ENCODE measurements around the gene KCNQ1. TPM values are rescaled to one million over a fixed set of nuclear protein-coding genes. Genes with fewer than 3 reads are reported as not detected.

The KCNQ1 gene
- total and polyA plus RNA-seq, 8 donors: 7.1 to 37.7 (median 9.9) TPM

- peak overlapping the region; percentile 27 to 60 for H3K4me3 ChIP-seq
- H3K9me3 ChIP-seq: no peaks in the 10 kb centered on the region
- peak overlapping the region in 1 of 2 donors; percentile 81 for H3K27ac ChIP-seq
- TF ChIP-seq, protein P1, sequence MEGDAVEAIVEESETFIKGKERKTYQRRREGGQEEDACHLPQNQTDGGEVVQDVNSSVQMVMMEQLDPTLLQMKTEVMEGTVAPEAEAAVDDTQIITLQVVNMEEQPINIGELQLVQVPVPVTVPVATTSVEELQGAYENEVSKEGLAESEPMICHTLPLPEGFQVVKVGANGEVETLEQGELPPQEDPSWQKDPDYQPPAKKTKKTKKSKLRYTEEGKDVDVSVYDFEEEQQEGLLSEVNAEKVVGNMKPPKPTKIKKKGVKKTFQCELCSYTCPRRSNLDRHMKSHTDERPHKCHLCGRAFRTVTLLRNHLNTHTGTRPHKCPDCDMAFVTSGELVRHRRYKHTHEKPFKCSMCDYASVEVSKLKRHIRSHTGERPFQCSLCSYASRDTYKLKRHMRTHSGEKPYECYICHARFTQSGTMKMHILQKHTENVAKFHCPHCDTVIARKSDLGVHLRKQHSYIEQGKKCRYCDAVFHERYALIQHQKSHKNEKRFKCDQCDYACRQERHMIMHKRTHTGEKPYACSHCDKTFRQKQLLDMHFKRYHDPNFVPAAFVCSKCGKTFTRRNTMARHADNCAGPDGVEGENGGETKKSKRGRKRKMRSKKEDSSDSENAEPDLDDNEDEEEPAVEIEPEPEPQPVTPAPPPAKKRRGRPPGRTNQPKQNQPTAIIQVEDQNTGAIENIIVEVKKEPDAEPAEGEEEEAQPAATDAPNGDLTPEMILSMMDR (IDR thresholded peaks at IDR 0.05): no peak
- ATAC-seq (peak; percentile 47), DNase-seq (peak in 2 of 4 donors; percentile 50 to 85)
- peaks cover 8 to 47% of the 10 kb centered on the region in 2 donors for H3K4me1 ChIP-seq
- H3K27me3 ChIP-seq: peaks cover 0 to 35% of the 10 kb centered on the region in 2 donors
- intact Hi-C loops (cut with DNase I): no loop called here
- H3K36me3 ChIP-seq: no peaks in the 10 kb centered on the region
Observed at GRCh38 chr11:2445746-2446551, 1.1 kb downstream of the KCNQ1 start.

GRCh38 chr11:2446590-2447252 lies 1.9 kb downstream of the KCNQ1 start:
- Histone ChIP-seq H3K4me1 (peaks cover 8 to 47% of the 10 kb centered on the region in 2 donors), H3K27me3 (peaks cover 0 to 35% of the 10 kb centered on the region in 2 donors), H3K27ac (peak overlapping the region; percentile 19 to 81), H3K36me3 (no peaks in the 10 kb centered on the region), H3K4me3 (peak overlapping the region in 1 of 2 donors; percentile 60), H3K9me3 (no peaks in the 10 kb centered on the region)
- ATAC-seq: no peak
- TF ChIP-seq, protein P1 (IDR thresholded peaks at IDR 0.05): no peak
- DNase-seq: peak in 2 of 4 donors; percentile 66 to 88
- intact Hi-C loops (cut with DNase I): no loop called here

GRCh38 chr11:2447253-2447950 lies 2.6 kb downstream of the KCNQ1 start:
- DNase-seq: peak in 2 of 4 donors; percentile 31 to 72
- H3K4me3 ChIP-seq: peak overlapping the region in 1 of 2 donors; percentile 60
- TF ChIP-seq, protein P1 (IDR thresholded peaks at IDR 0.05): no peak
- ATAC-seq: no peak
- H3K36me3 ChIP-seq: no peaks in the 10 kb centered on the region
- intact Hi-C loops (cut with DNase I): no loop called here
- no peaks in the 10 kb centered on the region for H3K9me3 ChIP-seq
- peaks cover 8 to 47% of the 10 kb centered on the region in 2 donors for H3K4me1 ChIP-seq
- peak overlapping the region; percentile 19 to 81 for H3K27ac ChIP-seq
- peaks cover 0 to 35% of the 10 kb centered on the region in 2 donors for H3K27me3 ChIP-seq

GRCh38 chr11:2447951-2448650 lies 3.3 kb downstream of the KCNQ1 start:
- no peak overlapping the region for H3K4me3 ChIP-seq
- ATAC-seq: no peak
- DNase-seq: peak in 1 of 4 donors; percentile 18

More at GRCh38 chr11:2447951-2448650, 3.3 kb downstream of the KCNQ1 start:
- TF ChIP-seq, protein P1 (IDR thresholded peaks at IDR 0.05): no peak
- no peaks in the 10 kb centered on the region for H3K9me3 ChIP-seq
- H3K27me3 ChIP-seq: peaks cover 0 to 29% of the 10 kb centered on the region in 2 donors
- H3K4me1 ChIP-seq: peaks cover 8 to 44% of the 10 kb centered on the region in 2 donors
- intact Hi-C loops (cut with DNase I): no loop called here
- no peaks in the 10 kb centered on the region for H3K36me3 ChIP-seq
- peak overlapping the region in 1 of 2 donors; percentile 81 for H3K27ac ChIP-seq
